HG02884 (cell line): ENCODE measurements around the gene HSD3B7.

Experiments used
- ATAC-seq: cut with Tn5 transposase; IDR thresholded peaks from one replicate; pipeline ENCODE4 v1.9.1; 2021; ENCODE audit warnings: mild to moderate bottlenecking, moderate library complexity; ENCODE audit not compliant: unreplicated experiment

Gene HSD3B7

DNA sequence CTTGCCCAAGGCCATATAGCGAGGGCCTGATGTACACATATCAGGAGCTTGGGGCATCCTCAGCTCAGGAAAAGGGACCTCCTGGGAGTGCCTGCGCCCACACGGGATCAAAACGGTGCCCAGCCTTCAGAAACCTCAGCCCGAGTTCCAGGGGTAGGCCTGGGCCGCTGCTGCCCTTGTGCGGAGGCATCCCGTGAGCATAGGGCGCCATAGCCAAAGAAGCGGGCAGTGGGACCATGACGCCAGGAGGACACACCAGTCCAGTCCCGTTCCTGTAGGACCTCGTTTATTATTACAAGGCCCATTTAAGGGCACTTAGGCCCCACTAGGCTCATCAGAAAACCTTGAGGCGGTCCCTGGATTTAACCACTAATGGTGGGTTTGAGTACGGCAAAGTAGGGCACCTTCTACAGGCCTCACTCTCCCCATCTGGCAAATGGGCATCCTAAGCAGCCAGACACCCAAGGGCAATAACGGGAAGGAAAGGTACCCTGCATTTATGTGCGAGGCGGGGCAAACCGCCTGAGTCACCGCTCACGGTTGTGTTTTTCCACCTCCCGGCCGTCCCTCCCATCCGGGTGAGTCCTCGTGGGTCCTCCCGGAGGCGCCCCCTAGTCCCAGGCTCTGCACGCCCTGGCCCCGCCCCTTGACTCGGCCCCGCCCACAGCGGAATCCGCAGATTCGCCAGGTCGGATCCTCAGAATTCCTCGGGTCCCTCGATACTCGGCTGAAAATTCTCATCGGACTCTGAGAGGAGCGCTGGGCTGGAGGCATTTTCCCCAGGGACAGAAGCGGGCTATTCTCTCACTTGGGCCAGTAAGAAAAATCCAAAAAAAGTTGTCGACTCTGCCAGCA, 28.2 kb upstream of the HSD3B7 start:
- ATAC-seq, result peak; percentile 34

DNA sequence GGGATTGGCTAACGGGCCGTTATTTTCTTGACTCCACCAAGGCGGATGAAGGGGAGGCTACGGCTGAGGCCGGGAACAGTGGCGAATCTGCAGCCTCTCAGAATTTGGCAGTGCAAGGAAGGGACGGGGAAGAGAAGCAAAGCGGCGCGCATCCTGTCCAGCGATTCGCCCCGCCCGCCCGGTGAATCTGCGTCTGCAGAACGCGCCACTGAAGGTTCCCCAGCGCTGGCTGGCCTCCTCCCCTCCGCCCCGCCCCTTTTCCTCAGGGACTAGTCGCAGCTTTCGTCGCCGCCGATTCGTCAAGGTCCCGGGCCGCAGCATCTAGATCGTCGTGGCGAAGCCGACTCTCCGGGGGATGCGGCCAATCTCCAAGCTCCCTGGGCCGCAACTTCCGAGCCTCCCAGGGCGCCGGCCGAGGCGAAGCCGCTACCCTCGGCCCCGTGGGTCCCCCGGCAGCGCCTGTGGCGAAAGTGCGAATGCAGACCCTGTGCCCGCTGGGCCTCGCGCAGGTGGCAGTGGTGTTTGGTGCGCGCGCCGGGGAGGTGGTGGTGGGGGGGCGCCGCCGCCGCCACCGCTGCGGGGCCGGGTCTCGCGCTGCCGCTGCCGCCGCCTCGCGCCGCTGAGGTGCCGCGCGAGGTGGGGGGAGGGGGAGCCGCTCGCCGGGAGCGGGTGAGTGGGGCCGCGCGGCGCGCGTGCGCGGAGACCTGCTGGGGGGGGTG, 27.4 kb upstream of the HSD3B7 start, which contains the start of gene SETD1A:
Gene SETD1A (plus strand): TSS at position 299 of the 719 bp plus-strand sequence. CDS start 978 bp downstream, outside the sequence.
- ATAC-seq, result peak; percentile 64

GRCh38 chr16:30958175-30959079, 26.6 kb upstream of the HSD3B7 start:
- ATAC-seq, result peak; percentile 21

DNA sequence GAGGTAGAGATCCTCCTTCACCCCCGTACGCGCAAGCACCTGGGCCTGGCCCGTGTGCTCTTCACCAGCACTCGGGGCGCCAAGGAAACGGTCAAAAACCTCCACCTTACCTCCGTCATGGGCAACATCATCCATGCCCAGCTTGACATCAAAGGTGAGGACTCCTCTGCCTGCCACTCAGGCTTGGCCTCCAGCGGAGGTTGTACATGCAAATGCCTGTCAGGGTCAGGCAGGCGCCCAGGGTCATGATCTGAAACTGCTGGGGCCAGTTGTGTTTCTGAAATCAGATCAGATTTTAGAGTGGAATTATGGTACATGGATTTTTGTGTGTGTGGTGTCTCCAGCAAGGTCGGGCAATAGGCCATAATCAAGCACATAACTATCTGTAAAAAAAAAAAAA, 23.6 kb upstream of the HSD3B7 start:
- no peak for ATAC-seq

DNA sequence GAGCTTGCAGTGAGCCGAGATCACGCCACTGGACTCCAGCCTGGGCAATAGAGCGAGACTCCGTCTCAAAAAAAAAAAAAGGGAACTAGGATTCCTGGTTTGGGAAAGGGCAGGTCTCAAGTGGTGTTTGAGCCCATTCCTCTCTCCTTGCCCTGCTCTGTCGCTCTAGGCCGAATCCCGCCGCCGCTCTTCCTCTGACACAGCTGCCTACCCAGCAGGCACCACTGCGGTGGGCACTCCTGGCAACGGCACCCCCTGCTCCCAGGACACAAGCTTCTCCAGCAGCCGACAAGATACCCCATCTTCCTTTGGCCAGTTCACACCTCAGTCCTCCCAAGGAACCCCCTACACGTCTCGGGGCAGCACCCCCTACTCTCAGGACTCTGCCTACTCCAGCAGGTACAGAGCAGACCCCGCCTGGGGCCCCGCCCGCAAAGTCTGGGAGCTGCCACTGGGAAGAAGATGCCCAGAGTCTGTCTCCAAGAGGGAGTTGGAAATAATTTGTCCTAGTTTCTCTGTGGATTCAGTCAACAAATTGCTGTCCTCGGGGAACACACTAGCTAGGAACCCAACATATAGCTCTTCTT, 21.0 kb upstream of the HSD3B7 start:
- no peak for ATAC-seq

DNA sequence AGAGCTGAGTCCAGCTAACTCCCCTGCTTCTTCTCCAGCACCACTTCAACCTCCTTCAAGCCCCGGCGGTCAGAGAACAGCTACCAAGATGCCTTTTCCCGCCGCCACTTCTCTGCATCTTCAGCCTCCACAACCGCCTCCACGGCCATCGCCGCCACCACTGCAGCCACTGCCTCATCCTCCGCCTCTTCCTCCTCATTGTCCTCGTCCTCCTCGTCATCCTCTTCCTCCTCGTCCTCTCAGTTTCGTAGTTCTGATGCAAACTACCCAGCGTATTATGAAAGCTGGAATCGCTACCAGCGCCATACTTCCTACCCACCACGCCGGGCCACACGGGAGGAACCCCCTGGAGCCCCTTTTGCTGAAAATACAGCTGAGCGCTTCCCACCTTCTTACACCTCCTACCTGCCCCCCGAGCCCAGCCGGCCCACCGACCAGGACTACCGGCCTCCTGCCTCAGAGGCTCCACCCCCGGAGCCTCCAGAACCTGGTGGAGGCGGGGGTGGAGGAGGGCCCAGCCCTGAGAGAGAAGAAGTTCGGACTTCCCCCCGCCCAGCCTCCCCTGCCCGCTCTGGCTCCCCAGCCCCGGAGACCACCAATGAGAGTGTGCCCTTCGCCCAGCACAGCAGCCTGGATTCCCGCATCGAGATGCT, 20.3 kb upstream of the HSD3B7 start:
- no peak for ATAC-seq

- no peak for ATAC-seq
Measured at GRCh38 chr16:30965436-30965835, 19.6 kb upstream of the HSD3B7 start.

- ATAC-seq, result no peak
Measured at GRCh38 chr16:30966033-30966619, 18.9 kb upstream of the HSD3B7 start.

DNA sequence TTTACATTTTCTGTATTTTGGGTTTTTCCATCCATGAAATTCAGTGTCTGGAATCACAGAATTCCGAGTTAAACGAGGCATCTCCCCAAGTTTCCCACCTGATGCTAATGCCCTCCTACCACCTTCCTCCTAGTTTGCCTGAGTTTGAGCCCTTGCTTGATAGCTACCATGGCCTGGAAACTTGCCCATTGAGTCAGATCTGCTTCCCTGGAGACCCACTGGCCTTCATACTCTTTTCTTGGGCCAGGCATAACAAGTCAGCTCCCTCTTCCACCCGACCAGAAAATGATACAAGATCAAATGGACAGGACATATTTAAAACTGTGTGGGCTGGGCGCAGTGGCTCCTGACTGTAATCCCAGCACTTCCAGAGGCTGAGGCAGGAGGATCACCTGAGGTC, 17.2 kb upstream of the HSD3B7 start:
- ATAC-seq, result no peak

DNA sequence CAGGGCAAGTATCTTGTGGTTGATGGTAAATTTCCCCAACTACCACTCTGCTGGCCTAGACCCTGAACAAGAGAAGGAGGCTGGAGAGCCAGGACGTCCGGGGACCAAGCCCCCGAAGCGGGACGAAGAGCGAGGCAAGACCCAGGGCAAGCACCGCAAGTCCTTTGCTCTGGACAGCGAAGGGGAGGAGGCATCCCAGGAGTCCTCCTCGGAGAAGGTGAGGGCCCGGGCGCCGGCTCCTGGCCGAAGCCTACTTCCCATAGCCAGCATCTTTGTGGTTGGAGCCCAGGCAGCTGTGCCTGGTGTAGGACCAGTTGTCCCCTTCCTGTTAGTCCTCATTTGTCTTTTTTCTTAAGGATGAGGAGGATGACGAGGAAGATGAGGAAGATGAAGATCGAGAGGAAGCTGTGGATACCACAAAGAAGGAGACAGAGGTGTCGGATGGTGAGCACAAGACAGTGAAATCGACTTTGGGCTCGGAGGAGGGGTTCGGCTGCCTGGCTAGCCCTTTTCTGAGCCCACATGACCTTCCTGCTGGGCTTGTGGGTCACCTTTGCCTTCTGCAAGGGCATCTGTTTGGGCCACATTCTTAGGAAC, 15.7 kb upstream of the HSD3B7 start:
- ATAC-seq, result no peak

GRCh38 chr16:30971298-30971697, 13.7 kb upstream of the HSD3B7 start:
- no peak for ATAC-seq

DNA sequence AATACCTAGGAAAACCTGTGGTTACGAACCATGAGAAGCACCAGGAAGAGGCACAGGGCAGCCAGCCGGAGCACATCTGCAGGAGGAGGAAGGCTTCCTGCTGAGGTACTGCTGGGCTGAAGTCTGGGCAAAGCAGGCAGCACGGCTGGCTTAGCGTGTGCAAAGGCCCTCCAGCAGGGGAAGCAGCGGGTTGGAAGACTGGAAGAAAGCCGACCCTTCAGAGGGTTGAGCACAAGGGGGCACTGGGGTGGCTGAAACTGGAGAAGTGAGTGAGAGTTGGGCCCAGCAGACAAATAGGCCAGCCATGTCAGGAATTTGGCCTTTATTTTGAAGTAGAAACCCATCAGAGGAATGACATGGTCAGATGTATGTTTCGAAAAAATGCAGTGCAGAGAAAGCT, 12.1 kb upstream of the HSD3B7 start:
- no peak for ATAC-seq

- no peak for ATAC-seq
Measured at GRCh38 chr16:30974348-30974747, 10.7 kb upstream of the HSD3B7 start.

DNA sequence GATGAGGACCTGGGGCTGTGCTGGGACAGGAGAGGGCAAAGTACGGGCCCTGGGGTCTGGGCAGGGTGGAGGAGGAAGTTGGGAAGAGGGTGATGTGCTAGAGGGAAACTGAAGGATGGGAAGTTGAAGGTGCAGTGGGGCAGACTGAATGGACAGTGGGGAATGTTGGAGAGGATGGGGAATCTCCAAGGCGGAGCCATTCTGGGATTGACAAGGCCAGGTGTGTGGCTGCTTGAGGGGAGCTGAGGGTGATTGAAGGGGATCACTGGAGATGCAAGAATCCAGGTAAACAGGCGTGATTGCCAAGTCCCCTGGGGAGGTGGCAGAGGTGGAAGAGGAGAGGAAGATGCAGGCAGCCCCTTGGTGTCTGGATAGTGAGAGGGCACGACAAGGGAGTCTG, 8.5 kb upstream of the HSD3B7 start:
- ATAC-seq, result no peak

- no peak for ATAC-seq
Measured at GRCh38 chr16:30977502-30977901, 7.5 kb upstream of the HSD3B7 start.

DNA sequence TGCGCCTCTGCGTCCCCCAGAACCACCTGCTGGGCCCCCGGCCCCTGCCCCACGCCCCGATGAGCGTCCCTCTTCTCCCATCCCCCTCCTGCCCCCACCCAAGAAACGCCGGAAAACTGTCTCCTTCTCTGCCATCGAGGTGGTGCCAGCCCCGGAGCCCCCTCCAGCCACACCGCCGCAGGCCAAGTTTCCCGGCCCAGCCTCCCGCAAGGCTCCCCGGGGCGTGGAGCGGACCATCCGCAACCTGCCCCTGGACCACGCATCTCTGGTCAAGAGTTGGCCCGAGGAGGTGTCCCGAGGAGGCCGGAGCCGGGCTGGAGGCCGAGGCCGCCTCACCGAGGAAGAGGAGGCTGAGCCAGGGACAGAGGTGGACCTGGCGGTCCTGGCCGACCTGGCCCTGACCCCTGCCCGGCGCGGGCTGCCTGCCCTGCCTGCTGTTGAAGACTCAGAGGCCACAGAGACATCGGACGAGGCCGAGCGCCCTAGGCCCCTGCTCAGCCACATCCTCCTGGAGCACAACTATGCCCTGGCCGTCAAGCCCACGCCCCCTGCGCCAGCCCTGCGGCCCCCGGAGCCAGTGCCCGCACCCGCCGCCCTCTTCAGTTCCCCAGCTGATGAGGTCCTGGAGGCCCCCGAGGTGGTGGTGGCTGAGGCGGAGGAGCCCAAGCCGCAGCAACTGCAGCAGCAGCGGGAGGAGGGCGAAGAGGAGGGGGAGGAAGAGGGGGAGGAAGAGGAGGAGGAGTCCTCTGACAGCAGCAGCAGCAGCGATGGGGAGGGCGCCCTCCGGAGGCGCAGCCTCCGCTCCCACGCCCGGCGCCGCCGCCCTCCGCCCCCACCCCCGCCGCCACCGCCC, 5.6 kb upstream of the HSD3B7 start:
- no peak for ATAC-seq

DNA sequence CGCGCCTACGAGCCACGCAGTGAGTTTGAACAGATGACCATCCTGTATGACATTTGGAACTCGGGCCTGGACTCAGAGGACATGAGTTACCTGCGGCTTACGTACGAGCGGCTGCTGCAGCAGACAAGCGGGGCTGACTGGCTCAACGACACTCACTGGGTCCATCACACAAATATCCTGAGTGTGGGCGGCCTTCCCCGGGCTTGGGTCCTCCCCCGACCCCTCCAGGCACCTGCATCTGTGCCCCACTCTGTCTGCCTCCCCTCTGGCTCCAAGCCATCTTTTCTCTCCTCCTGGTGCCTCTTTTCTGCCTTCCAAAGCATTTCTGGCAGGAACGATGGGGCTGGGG, 5.0 kb upstream of the HSD3B7 start:
- no peak for ATAC-seq

GRCh38 chr16:30980434-30980833, 4.6 kb upstream of the HSD3B7 start:
- ATAC-seq, result no peak

DNA sequence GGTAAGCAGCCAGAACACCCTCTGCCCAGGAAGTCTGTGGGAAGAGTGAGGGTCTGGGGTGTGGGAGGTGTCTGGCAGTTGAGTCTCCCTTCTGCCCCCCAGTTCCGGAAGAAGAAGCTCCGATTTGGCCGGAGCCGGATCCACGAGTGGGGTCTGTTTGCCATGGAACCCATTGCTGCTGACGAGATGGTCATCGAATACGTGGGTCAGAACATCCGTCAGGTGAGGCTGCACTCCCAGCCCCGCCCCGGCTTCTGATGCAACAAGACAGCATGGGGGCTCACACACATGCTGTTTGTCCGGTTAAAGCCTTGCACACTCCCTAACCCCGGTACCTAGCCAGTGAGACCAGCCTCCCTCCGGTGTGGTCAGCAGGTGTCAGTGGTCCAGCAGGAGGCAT, 4.0 kb upstream of the HSD3B7 start:
- ATAC-seq, result no peak
